ENCODE data around the gene TRUB1.

Gene TRUB1

DNA sequence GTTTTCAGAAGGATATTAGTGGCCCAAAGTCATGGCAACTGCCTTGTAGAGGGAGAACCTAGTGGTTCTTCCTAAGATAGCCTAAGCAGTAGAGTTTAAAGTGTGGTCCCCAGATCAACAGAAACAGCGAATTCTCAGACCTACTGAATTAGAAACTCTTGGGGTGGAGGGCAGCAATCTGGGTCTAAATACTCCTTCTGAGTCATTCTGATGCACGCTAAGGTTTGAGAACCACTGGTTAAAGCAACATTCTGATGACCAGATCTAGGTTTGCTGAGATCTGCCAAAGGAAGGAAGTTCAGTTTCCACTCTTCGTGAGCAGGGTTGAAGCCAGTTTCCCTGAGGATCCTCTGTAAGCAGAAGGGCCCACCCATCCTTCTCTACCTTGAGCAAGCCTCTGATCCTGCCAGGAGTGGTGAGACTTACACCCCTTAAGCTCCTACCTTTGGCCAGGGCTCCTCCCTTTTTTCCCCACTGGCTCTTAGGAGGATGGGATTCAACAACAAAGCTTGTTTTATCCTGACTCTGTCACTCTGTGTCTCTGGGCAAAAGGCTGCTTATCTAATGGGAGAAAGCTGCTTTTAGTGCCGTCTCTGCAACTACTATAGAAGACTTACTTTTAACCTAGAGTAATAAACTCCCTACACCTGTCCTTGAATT is 26.8 kb upstream of the TRUB1 start:
- H3K27ac ChIP-seq (ENCODE audit: low read depth, low read length): no peak overlapping the region
- H3K9me3 ChIP-seq (ENCODE audit: control insufficient read depth, insufficient read depth, low read length): no peaks in the 10 kb centered on the region
- peaks cover 3% of the 10 kb centered on the region; the same call in 1 of the 2 replicates for H3K4me1 ChIP-seq (ENCODE audit: control insufficient read depth, insufficient read depth, low read length)
- no peaks in the 10 kb centered on the region for H3K27me3 ChIP-seq (ENCODE audit: control insufficient read depth, insufficient read depth, low read length)
- H3K9ac ChIP-seq (ENCODE audit: low read depth, low read length): no peak overlapping the region
- no peak overlapping the region for H3K4me3 ChIP-seq (ENCODE audit: low read depth, low read length)
- no peaks in the 10 kb centered on the region for H3K36me3 ChIP-seq (ENCODE audit: control insufficient read depth, insufficient read depth, low read length)

DNA sequence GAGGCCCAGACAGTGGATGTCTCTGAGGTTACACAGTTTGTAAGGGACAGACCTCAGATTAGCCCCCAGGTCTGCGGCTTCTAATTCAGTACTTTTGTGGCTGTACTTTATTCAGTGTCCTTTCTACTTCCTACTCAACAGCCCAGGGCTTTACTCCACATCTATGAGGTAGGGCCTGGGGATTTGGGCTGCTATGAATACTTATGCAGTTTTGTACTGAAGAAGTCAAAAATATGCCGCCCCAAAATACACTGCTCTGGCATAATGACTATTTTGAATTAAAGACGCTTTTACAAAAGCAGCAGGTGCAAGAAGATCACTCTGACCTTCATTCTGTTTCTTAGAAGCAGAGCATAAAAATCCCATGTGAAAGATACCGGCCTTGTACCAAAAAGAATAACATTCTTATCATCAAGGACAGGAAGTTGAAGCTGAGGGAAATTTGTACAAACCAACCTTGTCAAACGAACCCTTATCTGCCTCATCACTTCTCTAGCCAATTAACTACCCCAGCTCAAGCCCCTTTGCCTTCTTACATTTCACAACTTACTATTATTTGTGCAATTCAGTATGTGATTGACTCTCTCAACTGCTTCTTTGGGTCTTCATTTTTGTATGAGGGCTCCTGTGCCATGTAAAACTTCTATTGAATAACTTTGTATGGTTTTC is 26.1 kb upstream of the TRUB1 start:
- no peaks in the 10 kb centered on the region for H3K27me3 ChIP-seq (ENCODE audit: control insufficient read depth, insufficient read depth, low read length)
- H3K9ac ChIP-seq (ENCODE audit: low read depth, low read length): no peak overlapping the region
- H3K4me3 ChIP-seq (ENCODE audit: low read depth, low read length): no peak overlapping the region
- no peak overlapping the region for H3K27ac ChIP-seq (ENCODE audit: low read depth, low read length)
- 0 out of 2 replicates have a peak, but pooled peaks cover 1% of the 10 kb centered on the region for H3K4me1 ChIP-seq (ENCODE audit: control insufficient read depth, insufficient read depth, low read length)
- no peaks in the 10 kb centered on the region for H3K9me3 ChIP-seq (ENCODE audit: control insufficient read depth, insufficient read depth, low read length)
- no peaks in the 10 kb centered on the region for H3K36me3 ChIP-seq (ENCODE audit: control insufficient read depth, insufficient read depth, low read length)

DNA sequence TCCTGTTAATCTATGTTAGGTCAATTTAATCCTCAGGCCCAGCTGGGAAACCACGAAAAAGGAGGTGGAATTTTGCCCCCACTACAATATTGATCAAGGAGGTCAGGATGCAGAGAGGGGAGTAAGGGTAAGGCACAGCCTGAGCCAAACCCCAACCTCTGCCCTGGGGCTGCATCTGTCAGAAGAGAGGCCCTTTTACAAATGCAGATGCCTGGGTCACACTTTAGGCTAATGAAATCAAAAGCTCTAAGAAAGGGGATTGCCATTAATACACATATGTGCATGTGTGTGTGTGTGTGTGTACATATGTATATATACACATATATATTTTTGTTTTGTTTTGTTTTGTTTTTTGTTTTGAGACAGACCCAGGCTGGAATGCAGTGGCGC is 25.5 kb upstream of the TRUB1 start:
- no peak overlapping the region for H3K27ac ChIP-seq (ENCODE audit: low read depth, low read length)
- no peak overlapping the region for H3K9ac ChIP-seq (ENCODE audit: low read depth, low read length)
- no peaks in the 10 kb centered on the region for H3K27me3 ChIP-seq (ENCODE audit: control insufficient read depth, insufficient read depth, low read length)
- H3K36me3 ChIP-seq (ENCODE audit: control insufficient read depth, insufficient read depth, low read length): no peaks in the 10 kb centered on the region
- peaks cover 7% of the 10 kb centered on the region for H3K4me1 ChIP-seq (ENCODE audit: control insufficient read depth, insufficient read depth, low read length)
- no peaks in the 10 kb centered on the region for H3K9me3 ChIP-seq (ENCODE audit: control insufficient read depth, insufficient read depth, low read length)
- H3K4me3 ChIP-seq (ENCODE audit: low read depth, low read length): no peak overlapping the region

DNA sequence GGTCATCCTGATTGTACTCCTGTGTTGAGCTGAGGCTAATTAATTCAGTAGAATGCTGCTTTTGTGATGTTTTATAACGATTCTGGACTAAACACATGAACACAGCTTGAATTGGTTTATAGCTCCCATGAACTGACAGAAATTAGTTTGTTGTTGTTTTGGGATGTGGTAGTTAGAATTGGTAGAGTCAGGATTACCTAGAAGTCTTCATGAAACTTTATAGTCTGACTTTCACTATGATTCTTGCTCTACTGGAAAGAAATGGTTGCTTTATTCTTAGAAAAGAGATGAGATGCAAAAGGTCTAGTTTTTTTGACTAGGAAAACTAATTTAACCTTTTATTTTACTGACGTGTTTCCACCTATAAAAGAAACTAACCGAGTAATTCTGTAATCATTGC is 23.4 kb upstream of the TRUB1 start:
- H3K27ac ChIP-seq (ENCODE audit: low read depth, low read length): no peak overlapping the region
- no peaks in the 10 kb centered on the region for H3K27me3 ChIP-seq (ENCODE audit: control insufficient read depth, insufficient read depth, low read length)
- no peak overlapping the region for H3K4me3 ChIP-seq (ENCODE audit: low read depth, low read length)
- no peaks in the 10 kb centered on the region for H3K36me3 ChIP-seq (ENCODE audit: control insufficient read depth, insufficient read depth, low read length)
- peaks cover 25% of the 10 kb centered on the region for H3K4me1 ChIP-seq (ENCODE audit: control insufficient read depth, insufficient read depth, low read length)
- H3K9me3 ChIP-seq (ENCODE audit: control insufficient read depth, insufficient read depth, low read length): no peaks in the 10 kb centered on the region
- H3K9ac ChIP-seq (ENCODE audit: low read depth, low read length): no peak overlapping the region

DNA sequence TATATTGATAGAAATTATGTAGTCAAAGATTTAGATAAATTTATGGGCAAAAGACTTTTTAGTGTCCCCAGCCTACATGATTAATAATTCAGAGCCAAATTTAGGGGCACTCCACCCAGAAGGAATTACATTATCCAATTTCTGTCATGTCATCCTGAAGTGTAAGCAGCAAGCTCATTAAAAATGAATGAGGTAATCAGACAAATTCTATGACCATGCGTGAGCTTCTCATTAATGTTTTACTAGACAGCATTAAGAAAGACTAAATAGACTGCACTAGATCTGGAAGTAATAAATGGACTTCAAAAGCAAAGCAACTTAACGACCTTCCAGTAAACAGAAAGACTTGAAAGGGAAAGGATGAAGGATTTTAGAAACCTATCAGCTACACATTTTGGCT is 22.7 kb upstream of the TRUB1 start:
- Histone ChIP-seq H3K9ac (ENCODE audit: low read depth, low read length) (no peak overlapping the region), H3K9me3 (ENCODE audit: control insufficient read depth, insufficient read depth, low read length) (no peaks in the 10 kb centered on the region), H3K27me3 (ENCODE audit: control insufficient read depth, insufficient read depth, low read length) (no peaks in the 10 kb centered on the region), H3K27ac (ENCODE audit: low read depth, low read length) (no peak overlapping the region), H3K36me3 (ENCODE audit: control insufficient read depth, insufficient read depth, low read length) (no peaks in the 10 kb centered on the region), H3K4me3 (ENCODE audit: low read depth, low read length) (no peak overlapping the region), H3K4me1 (ENCODE audit: control insufficient read depth, insufficient read depth, low read length) (peaks cover 25% of the 10 kb centered on the region)

DNA sequence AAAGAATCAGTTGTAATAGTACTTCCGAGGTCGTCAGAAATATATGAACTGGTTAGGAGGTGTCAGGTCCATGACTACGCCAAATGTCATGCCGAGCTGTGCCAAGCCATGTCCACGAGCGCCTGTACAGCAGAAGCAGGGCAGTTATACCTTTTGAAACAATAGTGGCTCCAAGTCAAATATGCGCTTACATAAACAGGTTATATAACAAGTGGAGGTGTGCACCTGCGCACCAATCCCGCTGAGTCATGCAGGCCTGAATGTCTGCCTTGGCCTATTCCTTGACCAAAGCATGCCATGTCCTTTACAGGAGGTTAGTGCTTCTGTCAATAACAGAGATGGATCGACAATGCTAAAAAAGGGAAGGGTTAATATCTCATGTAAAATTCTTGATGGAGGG is 21.3 kb upstream of the TRUB1 start:
- no peak overlapping the region for H3K27ac ChIP-seq (ENCODE audit: low read depth, low read length)
- H3K9ac ChIP-seq (ENCODE audit: low read depth, low read length): no peak overlapping the region
- no peaks in the 10 kb centered on the region for H3K9me3 ChIP-seq (ENCODE audit: control insufficient read depth, insufficient read depth, low read length)
- H3K4me3 ChIP-seq (ENCODE audit: low read depth, low read length): no peak overlapping the region
- H3K27me3 ChIP-seq (ENCODE audit: control insufficient read depth, insufficient read depth, low read length): no peaks in the 10 kb centered on the region
- H3K4me1 ChIP-seq (ENCODE audit: control insufficient read depth, insufficient read depth, low read length): peaks cover 25% of the 10 kb centered on the region
- H3K36me3 ChIP-seq (ENCODE audit: control insufficient read depth, insufficient read depth, low read length): no peaks in the 10 kb centered on the region

DNA sequence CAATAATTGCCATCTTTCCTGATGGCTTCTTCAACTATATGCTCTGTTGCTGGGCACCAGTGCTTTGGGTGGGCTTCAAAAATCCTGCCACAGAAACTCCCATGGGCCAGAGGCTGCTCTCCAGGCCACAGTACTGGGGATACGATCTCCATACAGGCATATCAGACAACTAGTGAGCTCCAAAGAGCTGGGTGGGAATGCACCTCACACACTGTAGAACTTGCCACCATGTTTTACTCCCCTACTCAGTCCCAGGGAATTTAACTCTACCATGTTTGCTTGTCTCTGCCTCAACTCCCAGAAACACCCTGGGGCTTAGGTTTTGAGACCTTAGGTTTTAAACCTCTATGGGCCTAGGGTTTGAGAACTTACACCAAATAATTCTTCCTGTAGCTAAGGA is 20.5 kb upstream of the TRUB1 start:
- Histone ChIP-seq H3K4me3 (ENCODE audit: low read depth, low read length) (no peak overlapping the region; the same call in 1 of the 2 replicates), H3K9me3 (ENCODE audit: control insufficient read depth, insufficient read depth, low read length) (no peaks in the 10 kb centered on the region), H3K36me3 (ENCODE audit: control insufficient read depth, insufficient read depth, low read length) (no peaks in the 10 kb centered on the region), H3K9ac (ENCODE audit: low read depth, low read length) (no peak overlapping the region; the same call in 1 of the 2 replicates), H3K27ac (ENCODE audit: low read depth, low read length) (peak overlapping the region; percentile 97), H3K27me3 (ENCODE audit: control insufficient read depth, insufficient read depth, low read length) (no peaks in the 10 kb centered on the region), H3K4me1 (ENCODE audit: control insufficient read depth, insufficient read depth, low read length) (peaks cover 25% of the 10 kb centered on the region)

DNA sequence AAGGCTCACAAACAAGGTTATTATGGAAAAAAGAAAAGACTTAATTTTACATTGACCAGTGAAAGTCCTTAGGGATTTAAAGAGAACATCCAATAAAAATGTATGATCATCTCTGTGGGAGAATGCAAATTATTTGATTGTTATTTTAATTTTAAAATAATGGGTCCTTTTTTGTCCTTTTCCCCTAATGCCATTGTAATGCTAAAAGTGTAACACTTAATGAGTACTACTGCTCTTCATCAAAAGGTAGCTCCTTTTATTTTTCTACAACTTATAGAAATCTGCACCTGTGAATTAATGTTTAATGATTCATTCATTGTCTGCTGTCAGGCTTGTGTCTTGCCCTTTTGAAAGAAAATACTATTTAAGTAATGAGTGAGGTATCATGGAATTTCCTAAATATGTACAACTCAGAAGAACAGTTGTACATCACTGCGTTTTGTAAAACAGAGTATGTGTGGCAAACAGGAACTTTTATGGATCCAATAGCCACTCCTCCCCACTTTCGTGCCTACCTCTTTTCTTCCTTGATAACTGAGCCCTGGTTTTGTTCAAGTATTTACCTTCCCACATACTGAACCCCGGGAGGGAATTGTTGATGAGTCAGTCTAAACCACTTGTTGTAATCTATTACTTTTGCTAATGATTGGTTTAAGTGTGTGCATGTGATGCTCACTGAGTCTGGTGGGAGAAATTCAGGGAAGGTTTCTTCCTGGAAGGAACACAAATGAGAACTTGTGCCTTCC is 19.9 kb upstream of the TRUB1 start:
- Histone ChIP-seq H3K27me3 (ENCODE audit: control insufficient read depth, insufficient read depth, low read length) (no peaks in the 10 kb centered on the region), H3K4me3 (ENCODE audit: low read depth, low read length) (peak overlapping the region; percentile 7; the same call in 1 of the 2 replicates), H3K4me1 (ENCODE audit: control insufficient read depth, insufficient read depth, low read length) (peaks cover 25% of the 10 kb centered on the region), H3K36me3 (ENCODE audit: control insufficient read depth, insufficient read depth, low read length) (no peaks in the 10 kb centered on the region), H3K9ac (ENCODE audit: low read depth, low read length) (no peak overlapping the region; the same call in 1 of the 2 replicates), H3K27ac (ENCODE audit: low read depth, low read length) (peak overlapping the region; percentile 97), H3K9me3 (ENCODE audit: control insufficient read depth, insufficient read depth, low read length) (no peaks in the 10 kb centered on the region)

DNA sequence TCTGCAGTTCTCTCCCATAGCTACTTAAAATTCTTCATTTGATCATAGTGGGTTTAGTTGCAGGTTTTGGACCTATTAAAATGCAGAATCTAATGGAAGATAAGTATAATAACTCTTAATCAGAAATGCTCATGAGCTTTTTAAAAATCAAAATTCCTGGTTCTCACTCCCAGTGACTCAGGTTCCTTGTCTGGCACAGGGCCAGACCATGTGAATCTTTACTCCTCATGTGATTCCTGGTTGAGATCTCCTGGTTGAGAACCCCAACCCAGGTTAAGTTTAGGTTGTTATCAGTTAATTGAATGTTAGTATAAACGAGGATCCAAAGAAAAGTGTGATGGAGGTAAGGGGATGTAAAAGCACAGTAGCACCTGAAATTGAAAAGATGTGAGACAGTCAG is 17.5 kb upstream of the TRUB1 start:
- Histone ChIP-seq H3K36me3 (ENCODE audit: control insufficient read depth, insufficient read depth, low read length) (no peaks in the 10 kb centered on the region), H3K4me3 (ENCODE audit: low read depth, low read length) (no peak overlapping the region), H3K9me3 (ENCODE audit: control insufficient read depth, insufficient read depth, low read length) (no peaks in the 10 kb centered on the region), H3K9ac (ENCODE audit: low read depth, low read length) (no peak overlapping the region), H3K27ac (ENCODE audit: low read depth, low read length) (no peak overlapping the region), H3K4me1 (ENCODE audit: control insufficient read depth, insufficient read depth, low read length) (peaks cover 25% of the 10 kb centered on the region), H3K27me3 (ENCODE audit: control insufficient read depth, insufficient read depth, low read length) (no peaks in the 10 kb centered on the region)

DNA sequence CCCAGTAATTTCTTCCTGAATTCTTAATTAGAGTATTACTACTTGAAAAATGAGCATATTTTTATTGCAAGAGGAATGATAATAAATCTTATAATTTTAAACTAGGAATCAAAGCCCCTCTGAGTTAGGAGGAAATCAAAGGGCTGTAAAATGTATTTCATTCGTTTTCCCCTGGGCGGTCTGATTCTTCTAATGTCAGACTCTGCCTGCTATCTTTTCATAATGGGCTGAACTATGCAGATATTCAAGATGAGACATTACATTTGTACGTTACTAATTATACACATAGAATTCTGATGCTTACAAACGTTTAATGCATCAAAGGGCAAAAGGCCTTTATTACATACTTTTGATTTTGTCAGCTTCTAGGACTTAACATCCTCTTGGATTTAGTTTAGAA is 16.0 kb upstream of the TRUB1 start:
- H3K4me3 ChIP-seq (ENCODE audit: low read depth, low read length): no peak overlapping the region
- no peak overlapping the region for H3K9ac ChIP-seq (ENCODE audit: low read depth, low read length)
- H3K9me3 ChIP-seq (ENCODE audit: control insufficient read depth, insufficient read depth, low read length): no peaks in the 10 kb centered on the region
- H3K27me3 ChIP-seq (ENCODE audit: control insufficient read depth, insufficient read depth, low read length): no peaks in the 10 kb centered on the region
- peaks cover 23% of the 10 kb centered on the region for H3K4me1 ChIP-seq (ENCODE audit: control insufficient read depth, insufficient read depth, low read length)
- H3K27ac ChIP-seq (ENCODE audit: low read depth, low read length): no peak overlapping the region
- H3K36me3 ChIP-seq (ENCODE audit: control insufficient read depth, insufficient read depth, low read length): no peaks in the 10 kb centered on the region

DNA sequence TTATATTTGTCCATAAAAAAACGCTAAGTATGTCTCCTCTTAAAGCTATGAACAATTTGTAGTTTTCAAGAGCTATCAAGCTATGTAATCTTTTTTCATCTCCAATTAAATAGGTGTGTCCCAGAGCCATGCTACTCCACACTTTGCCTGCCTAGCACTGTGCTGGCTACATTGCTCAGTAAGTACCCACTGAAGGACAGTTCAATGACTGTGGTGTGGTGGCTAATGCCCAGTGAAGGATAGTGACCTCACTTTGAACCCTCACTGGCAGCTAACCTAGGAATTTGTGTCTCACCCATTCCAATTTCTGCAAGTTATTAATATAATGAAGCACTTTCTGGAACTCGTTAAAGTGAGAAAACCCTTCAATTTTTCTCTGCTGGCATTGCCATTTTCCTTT is 14.4 kb upstream of the TRUB1 start:
- H3K9ac ChIP-seq (ENCODE audit: low read depth, low read length): no peak overlapping the region
- no peaks in the 10 kb centered on the region for H3K36me3 ChIP-seq (ENCODE audit: control insufficient read depth, insufficient read depth, low read length)
- no peak overlapping the region for H3K27ac ChIP-seq (ENCODE audit: low read depth, low read length)
- H3K9me3 ChIP-seq (ENCODE audit: control insufficient read depth, insufficient read depth, low read length): no peaks in the 10 kb centered on the region
- peaks cover 8% of the 10 kb centered on the region for H3K4me1 ChIP-seq (ENCODE audit: control insufficient read depth, insufficient read depth, low read length)
- H3K27me3 ChIP-seq (ENCODE audit: control insufficient read depth, insufficient read depth, low read length): no peaks in the 10 kb centered on the region
- no peak overlapping the region for H3K4me3 ChIP-seq (ENCODE audit: low read depth, low read length)
